Right atrium auricular region (tissue), 2 donors: ENCODE data around the gene MRPS34. TPM values are rescaled to one million over a fixed set of nuclear protein-coding genes. Genes with fewer than 3 reads are reported as not detected.

Source experiments
- DNase-seq: peaks from one replicate; pipeline ENCODE4 v3.0.0-alpha.2; 2019; ENCODE audit warnings: low spot score
- H3K27ac ChIP-seq, 2 donors: fragments of 200-600 bp; sonication (generic); 1 replicate in 1 of 2; 2 replicates in 1 of 2; pipeline ENCODE4 v1.5.1; 2016 to 2019
- H3K27me3 ChIP-seq, 2 donors: fragments of 200-600 bp; sonication (generic); one replicate each; pipeline versions ENCODE4 v1.5.1 to v1.6.0; 2017 to 2019
- H3K36me3 ChIP-seq: fragments of 200-600 bp; sonication (generic); one replicate; pipeline ENCODE4 v1.5.1; 2016
- H3K4me1 ChIP-seq, 2 donors: fragments of 200-600 bp; sonication (generic); one replicate each; pipeline versions ENCODE4 v1.5.1 to v1.6.0; 2017 to 2019
- H3K4me3 ChIP-seq, 2 donors: fragments of 200-600 bp; sonication (generic); 1 replicate in 1 of 2; 2 replicates in 1 of 2; pipeline ENCODE4 v1.5.1; 2017 to 2019; ENCODE audit warnings: mild to moderate bottlenecking in 1 of 2, moderate library complexity in 1 of 2
- H3K9me3 ChIP-seq, 2 donors: fragments of 200-600 bp; sonication (generic); one replicate each; pipeline ENCODE4 v1.5.1; 2019
- CTCF ChIP-seq, 2 donors: fragments of 200-600 bp; sonication (generic); IDR thresholded peaks; one replicate each; pipeline ENCODE4 v1.5.1; 2019; ENCODE audit warnings: antibody characterized with exemption in 2 of 2
- total RNA-seq, 2 donors: library from RNA; depleted of rRNA; stranded (reverse); fragments of >200 nt; gene quantifications; one replicate each; pipeline ENCODE4 v1.1.0, GENCODE V29; 2016

Gene MRPS34
- total RNA-seq, 2 donors from 2014 or later, result 58.8 to 77.9 TPM

DNA sequence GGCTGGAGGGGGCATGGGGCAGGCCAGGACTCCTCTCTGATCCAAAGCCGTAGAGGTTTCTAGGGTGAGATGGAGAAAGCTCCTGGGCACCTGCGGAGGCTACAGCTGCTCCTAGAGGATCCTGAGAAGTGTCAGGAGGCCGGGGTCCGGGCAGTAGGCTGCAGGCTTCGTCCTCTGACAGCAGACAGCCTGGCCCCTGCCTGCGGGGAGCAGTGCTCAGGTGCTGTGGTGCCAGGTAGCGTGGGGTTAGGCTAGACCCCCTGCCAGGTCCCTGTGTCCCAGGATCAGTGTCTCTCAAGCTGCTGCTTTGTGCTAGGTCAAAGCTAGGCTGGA, 1.5 kb upstream of the MRPS34 start:
- Histone ChIP-seq H3K27ac (no peak overlapping the region), H3K9me3 (no peaks in the 10 kb centered on the region), H3K36me3 (peaks cover 32% of the 10 kb centered on the region), H3K4me1 (peaks cover 0 to 39% of the 10 kb centered on the region in 2 donors), H3K27me3 (no peaks in the 10 kb centered on the region), H3K4me3 (peak overlapping the region in 1 of 2 donors; percentile 94)
- TF ChIP-seq CTCF (IDR thresholded peaks at IDR 0.05), result no peak
- DNase-seq, result no peak

DNA sequence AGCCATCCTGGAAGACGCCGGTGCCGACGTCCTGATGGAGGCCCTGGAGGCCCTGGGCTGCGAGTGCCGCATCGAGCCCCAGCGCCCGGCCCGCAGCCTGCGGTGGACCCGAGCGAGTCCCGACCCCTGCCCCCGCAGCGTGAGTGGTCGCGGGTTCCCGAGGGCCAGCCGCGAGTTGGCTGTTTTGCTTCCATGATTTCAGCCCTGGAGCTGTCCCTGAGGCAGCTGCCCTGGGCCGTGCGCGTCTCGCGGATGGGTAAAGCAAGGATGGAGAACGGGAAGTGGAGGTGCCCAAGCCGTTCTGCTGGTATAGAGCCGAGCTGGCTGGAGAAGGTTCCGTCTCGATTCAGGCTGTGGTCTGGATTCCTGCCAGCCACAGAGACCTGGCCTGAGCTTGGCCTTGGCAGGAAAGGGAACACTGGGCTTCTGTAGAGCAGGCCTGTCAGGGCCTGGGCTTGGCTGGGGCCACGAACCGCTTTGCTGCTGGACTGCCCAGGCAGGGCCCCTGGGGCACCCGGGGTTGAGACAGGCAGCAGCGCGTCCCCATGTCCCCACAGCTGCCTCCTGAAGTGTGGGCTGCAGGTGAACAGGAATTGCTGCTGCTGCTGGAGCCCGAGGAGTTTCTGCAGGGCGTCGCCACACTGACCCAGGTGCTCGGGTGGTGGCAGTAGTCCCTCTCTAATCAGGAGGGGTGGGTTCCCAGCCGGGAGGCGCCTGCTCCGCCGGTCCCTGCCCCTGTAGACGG, 941 bp upstream of the MRPS34 start:
- DNase-seq, result no peak

GRCh38 chr16:1772362-1772907, 499 bp downstream of the MRPS34 start, which contains the start of gene EME2:
Gene EME2, plus strand, starts transcription at chr16:1772810. Its CDS starts 418 bp downstream, at chr16:1773228.
- DNase-seq, result no peak
- TF ChIP-seq CTCF (IDR thresholded peaks at IDR 0.05), result no peak
- peak within 1 kb of the TSS; percentile 95 to 97 for H3K27ac ChIP-seq
- H3K27me3 ChIP-seq, result no peaks in the 10 kb centered on the region
- H3K4me1 ChIP-seq, result peaks cover 0 to 39% of the 10 kb centered on the region in 2 donors
- H3K36me3 ChIP-seq, result peaks cover 38% of the 10 kb centered on the region
- peak within 1 kb of the TSS; percentile 70 to 94 for H3K4me3 ChIP-seq
- no peaks in the 10 kb centered on the region for H3K9me3 ChIP-seq

More for the DNA sequence above, 941 bp upstream of the MRPS34 start:
- no peaks in the 10 kb centered on the region for H3K9me3 ChIP-seq
- peak overlapping the region; percentile 70 to 94 for H3K4me3 ChIP-seq
- peaks cover 34% of the 10 kb centered on the region for H3K36me3 ChIP-seq
- no peak for TF ChIP-seq CTCF (IDR thresholded peaks at IDR 0.05)
- peaks cover 0 to 39% of the 10 kb centered on the region in 2 donors for H3K4me1 ChIP-seq
- peak overlapping the region; percentile 95 to 97 for H3K27ac ChIP-seq
- no peaks in the 10 kb centered on the region for H3K27me3 ChIP-seq

GRCh38 chr16:1771864-1772361, 1.0 kb downstream of the MRPS34 start:
- Histone ChIP-seq H3K27ac (peak overlapping the region; percentile 95 to 97), H3K9me3 (no peaks in the 10 kb centered on the region), H3K4me1 (peaks cover 0 to 39% of the 10 kb centered on the region in 2 donors), H3K27me3 (no peaks in the 10 kb centered on the region), H3K36me3 (peaks cover 38% of the 10 kb centered on the region), H3K4me3 (peak overlapping the region; percentile 70 to 94)
- TF ChIP-seq CTCF (IDR thresholded peaks at IDR 0.05), result no peak
- no peak for DNase-seq

- H3K27ac ChIP-seq, result peak within 1 kb of the TSS; percentile 95 to 97
- peaks cover 0 to 39% of the 10 kb centered on the region in 2 donors for H3K4me1 ChIP-seq
- no peaks in the 10 kb centered on the region for H3K27me3 ChIP-seq
- peak within 1 kb of the TSS; percentile 70 to 94 for H3K4me3 ChIP-seq
- TF ChIP-seq CTCF (IDR thresholded peaks at IDR 0.05), result no peak
- H3K36me3 ChIP-seq, result peaks cover 38% of the 10 kb centered on the region
- no peaks in the 10 kb centered on the region for H3K9me3 ChIP-seq
- peak; percentile 77 for DNase-seq
Observed at GRCh38 chr16:1771188-1771863, 1.6 kb downstream of the MRPS34 start, which contains the start of gene NME3. Gene NME3, minus strand, starts transcription at chr16:1771543. Its CDS starts 9 bp downstream, at chr16:1771534.
